K562 (cell line): ENCODE results near the gene FLRT1. TPM values are rescaled to one million over a fixed set of nuclear protein-coding genes. Genes with fewer than 3 reads are reported as not detected.
A peak's percentile ranks its signal among the peaks of the same experiment; 100 is the strongest.

ENCODE experiments used
- BRD9 ChIP-seq: fragments of 450-650 bp; IDR thresholded peaks from 2 replicates; pipeline ENCODE4 v1.6.1; 2018; ENCODE audit warnings: low read depth; ENCODE audit not compliant: partially characterized antibody
- EHMT2 ChIP-seq: fragments of 450-650 bp; IDR thresholded peaks from 2 replicates; pipeline ENCODE4 v1.6.1; 2018; ENCODE audit warnings: antibody characterized with exemption
- FOXP4 ChIP-seq: sonication (generic); formaldehyde crosslinking; IDR thresholded peaks from 2 replicates; pipeline ENCODE4 v1.8.0; 2022; ENCODE audit warnings: mild to moderate bottlenecking, missing genetic modification reagents, borderline replicate concordance
- HMG20B ChIP-seq: fragments of 250-450 bp; sonication (Bioruptor Pico); IDR thresholded peaks from 2 replicates; pipeline ENCODE4 v1.5.0; 2021; ENCODE audit warnings: mild to moderate bottlenecking
- POLR2B ChIP-seq: fragments of 450-650 bp; IDR thresholded peaks from 2 replicates; pipeline ENCODE4 v1.6.1; 2018; ENCODE audit warnings: low read depth; ENCODE audit not compliant: partially characterized antibody
- PRDM10 ChIP-seq: fragments of 450-650 bp; IDR thresholded peaks from 2 replicates; pipeline ENCODE4 v1.6.1; 2018; ENCODE audit not compliant: partially characterized antibody
- RB1 ChIP-seq: fragments of 450-650 bp; IDR thresholded peaks from 2 replicates; pipeline ENCODE4 v1.6.1; 2017; ENCODE audit warnings: low read depth, mild to moderate bottlenecking
- TFE3 ChIP-seq: fragments of 450-650 bp; formaldehyde crosslinking; IDR thresholded peaks from 2 replicates; pipeline ENCODE4 v1.4.0; 2020; ENCODE audit warnings: mild to moderate bottlenecking, mixed read lengths
- YBX1 ChIP-seq: fragments of 450-650 bp; IDR thresholded peaks from 2 replicates; pipeline ENCODE4 v1.7.1; 2016; ENCODE audit warnings: mild to moderate bottlenecking
- ZNF274 ChIP-seq: IDR thresholded peaks from 2 replicates; pipeline ENCODE4 v1.6.1; 2011; ENCODE audit warnings: low read depth, mild to moderate bottlenecking, low read length, moderate library complexity, borderline replicate concordance
- ZNF408 ChIP-seq: fragments of 250-450 bp; sonication (Bioruptor Pico); IDR thresholded peaks from 2 replicates; pipeline ENCODE4 v1.4.0; 2020; ENCODE audit warnings: low read depth, mild to moderate bottlenecking, moderate library complexity
- polyA plus RNA-seq, 8 experiments: library from polyadenylated mRNA; depleted of rRNA in 4 of 8; stranded (reverse) in 5 of 8; unstranded in 3 of 8; fragments of >200 nt; fragmentation: Nextera tagmentation in 2 of 8; fragmentation: Illumina TruSeq in 1 of 8; extraction: Ambion mirVana in 2 of 8; extraction: Trizol in 1 of 8; gene quantifications; 2 replicates each; pipeline versions ENCODE4 v1.2.1 to v1.2.3, GENCODE V29; 2011 to 2014; ENCODE audit warnings: inconsistent platforms in 1 of 8, missing spikeins in 1 of 8
- total RNA-seq, 7 experiments: library from RNA; depleted of rRNA in 6 of 7; stranded (reverse); fragments of >200 nt in 6 of 7; fragmentation: Illumina TruSeq in 2 of 7; extraction: Trizol in 2 of 7; gene quantifications; 2 replicates each; pipeline versions ENCODE4 v1.2.1 to v1.2.3, GENCODE V29; 2011 to 2021; ENCODE audit warnings: low replicate concordance in 1 of 7
- TF ChIP-seq, protein P1 (sequence below): fragments of 450-650 bp; formaldehyde crosslinking; conservative IDR thresholded peaks from 2 replicates; pipeline ENCODE4 v1.4.0; 2022; ENCODE audit warnings: mild to moderate bottlenecking, missing genetic modification characterization
- TF ChIP-seq, protein P2 (sequence below), 2 experiments: IDR thresholded peaks in 1 of 2; conservative IDR thresholded peaks in 1 of 2; 2 replicates each; pipeline ENCODE4 v1.6.1; 2016; ENCODE audit warnings: low read depth in 2 of 2, mild to moderate bottlenecking in 1 of 2, missing compliant biosample characterization in 1 of 2, missing genetic modification characterization in 1 of 2, moderate library complexity in 1 of 2

The FLRT1 gene
- total and polyA plus RNA-seq, 9 of the 15 experiments (the other 6 are each of a cell fraction or from before 2014, with no cell fraction given) = not detected

- TF ChIP-seq PRDM10 (peak; percentile 28), POLR2B (no peak), YBX1 (no peak), ZNF274 (no peak), RB1 (peak; percentile 54; the same call in 1 of the 2 replicates), ZNF408 (CRISPR knock-in tag) (no peak), BRD9 (no peak), EHMT2 (no peak), HMG20B (no peak), TFE3 (CRISPR knock-in tag) (no peak), FOXP4 (CRISPR knock-in tag) (0 out of 2 replicates have a peak, but pooled peaks have one; percentile 28)
- TF ChIP-seq, protein P1, sequence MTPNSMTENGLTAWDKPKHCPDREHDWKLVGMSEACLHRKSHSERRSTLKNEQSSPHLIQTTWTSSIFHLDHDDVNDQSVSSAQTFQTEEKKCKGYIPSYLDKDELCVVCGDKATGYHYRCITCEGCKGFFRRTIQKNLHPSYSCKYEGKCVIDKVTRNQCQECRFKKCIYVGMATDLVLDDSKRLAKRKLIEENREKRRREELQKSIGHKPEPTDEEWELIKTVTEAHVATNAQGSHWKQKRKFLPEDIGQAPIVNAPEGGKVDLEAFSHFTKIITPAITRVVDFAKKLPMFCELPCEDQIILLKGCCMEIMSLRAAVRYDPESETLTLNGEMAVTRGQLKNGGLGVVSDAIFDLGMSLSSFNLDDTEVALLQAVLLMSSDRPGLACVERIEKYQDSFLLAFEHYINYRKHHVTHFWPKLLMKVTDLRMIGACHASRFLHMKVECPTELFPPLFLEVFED (CRISPR knock-in tag) = no peak
- TF ChIP-seq, protein P2, sequence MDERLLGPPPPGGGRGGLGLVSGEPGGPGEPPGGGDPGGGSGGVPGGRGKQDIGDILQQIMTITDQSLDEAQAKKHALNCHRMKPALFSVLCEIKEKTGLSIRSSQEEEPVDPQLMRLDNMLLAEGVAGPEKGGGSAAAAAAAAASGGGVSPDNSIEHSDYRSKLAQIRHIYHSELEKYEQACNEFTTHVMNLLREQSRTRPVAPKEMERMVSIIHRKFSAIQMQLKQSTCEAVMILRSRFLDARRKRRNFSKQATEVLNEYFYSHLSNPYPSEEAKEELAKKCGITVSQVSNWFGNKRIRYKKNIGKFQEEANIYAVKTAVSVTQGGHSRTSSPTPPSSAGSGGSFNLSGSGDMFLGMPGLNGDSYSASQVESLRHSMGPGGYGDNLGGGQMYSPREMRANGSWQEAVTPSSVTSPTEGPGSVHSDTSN (CRISPR knock-in tag; IDR thresholded peaks at IDR 0.05; ENCODE audit: low read depth) = no peak
- TF ChIP-seq, protein P2 (tag; conservative IDR thresholded peaks at IDR 0.05; ENCODE audit: low read depth) = 0 out of 2 replicates have a peak, but pooled peaks have one; percentile 9
Observed at GRCh38 chr11:64060861-64061444, 25.2 kb downstream of the FLRT1 start (continued).
